Measurements from ENCODE around the gene PKD2L1.
"Not testable (repeated sequence)": the region's sequence is repeated elsewhere in the genome, so short reads cannot be mapped to it uniquely, and the experiment has no call there.

The PKD2L1 gene

GRCh38 chr10:100333661-100334440 lies 3.8 kb upstream of the PKD2L1 start:
- no peak for DNase-seq (ENCODE audit: low read depth in 2 of 2)

- DNase-seq (ENCODE audit: low read depth in 2 of 2): no peak
Observed at GRCh38 chr10:100333106-100333505, 3.1 kb upstream of the PKD2L1 start.

DNA sequence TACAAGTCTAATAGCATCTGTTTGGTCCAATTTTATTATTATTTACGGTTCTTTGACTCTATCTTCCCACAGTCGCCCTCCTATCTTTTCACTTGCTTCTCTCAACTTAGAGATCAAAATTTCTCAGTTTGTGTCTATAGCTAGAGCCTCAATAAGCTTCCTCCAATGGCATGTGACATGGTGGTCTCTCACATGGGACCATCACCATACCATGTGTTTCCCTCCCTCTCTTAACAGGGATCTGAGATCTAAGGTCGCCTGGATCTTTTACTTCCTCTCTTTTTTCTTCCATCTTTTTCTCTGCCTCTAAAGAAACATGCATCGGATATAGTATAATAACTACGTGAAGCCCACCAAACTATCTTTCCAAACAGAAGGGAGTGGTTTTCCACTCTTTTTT lies 1.8 kb downstream of the PKD2L1 start:
- DNase-seq (ENCODE audit: low read depth in 2 of 2): no peak

- no peak for DNase-seq (ENCODE audit: low read depth in 2 of 2)
Observed at GRCh38 chr10:100327718-100328009, 2.4 kb downstream of the PKD2L1 start.

GRCh38 chr10:100327007-100327717 lies 2.9 kb downstream of the PKD2L1 start:
- DNase-seq (ENCODE audit: low read depth in 2 of 2): peak in 1 of 2 donors; percentile 12

DNA sequence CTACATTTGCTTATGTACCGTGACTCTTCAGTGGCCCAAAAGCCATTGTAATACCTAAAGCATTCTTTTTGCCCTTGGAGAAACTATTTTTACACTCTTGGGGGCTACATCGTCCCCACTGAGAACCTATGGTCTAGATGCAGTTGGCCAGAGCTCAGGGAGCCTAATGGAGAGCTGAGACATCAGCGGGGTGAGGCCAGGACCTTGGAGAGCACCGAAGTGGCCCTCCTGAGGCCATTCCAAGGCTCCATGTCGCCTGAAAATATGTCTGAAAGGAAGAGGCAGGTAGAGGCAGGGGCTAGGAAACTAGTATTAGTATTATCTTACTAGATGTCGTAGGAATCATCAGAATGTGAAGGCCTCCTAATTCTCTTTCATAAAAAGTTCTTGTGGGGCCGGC lies 4.9 kb downstream of the PKD2L1 start:
- DNase-seq (ENCODE audit: low read depth in 2 of 2): no peak

GRCh38 chr10:100319707-100320402 lies 10.2 kb downstream of the PKD2L1 start:
- DNase-seq (ENCODE audit: low read depth in 2 of 2): no peak

- DNase-seq (ENCODE audit: low read depth in 2 of 2): no peak
Observed at GRCh38 chr10:100318207-100318606, 11.8 kb downstream of the PKD2L1 start.

GRCh38 chr10:100315615-100316014 lies 14.4 kb downstream of the PKD2L1 start:
- DNase-seq (ENCODE audit: low read depth in 2 of 2): no peak

DNA sequence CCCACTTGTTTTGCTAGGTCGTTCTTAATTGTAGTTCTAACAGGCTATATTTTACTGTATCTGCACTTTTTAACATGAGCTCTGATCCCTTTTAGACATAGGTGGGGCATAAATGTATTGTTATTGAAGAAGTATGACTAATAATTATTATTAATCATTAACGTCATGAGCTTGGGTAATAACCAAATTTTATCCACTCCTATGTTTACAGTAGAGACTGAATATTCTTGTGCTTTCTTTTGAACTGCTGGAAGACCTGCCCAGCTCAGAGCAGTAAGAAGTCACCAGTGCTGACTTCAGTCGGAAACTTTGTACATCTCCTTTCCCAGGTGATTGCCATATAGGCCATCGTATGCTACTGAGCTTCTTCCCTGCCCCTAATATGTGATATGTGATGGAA lies 18.7 kb downstream of the PKD2L1 start:
- DNase-seq (ENCODE audit: low read depth in 2 of 2): no peak

GRCh38 chr10:100307684-100308083 lies 22.3 kb downstream of the PKD2L1 start:
- DNase-seq (ENCODE audit: low read depth in 2 of 2): no peak

GRCh38 chr10:100306861-100307260 lies 23.2 kb downstream of the PKD2L1 start:
- DNase-seq (ENCODE audit: low read depth in 2 of 2): no peak

DNA sequence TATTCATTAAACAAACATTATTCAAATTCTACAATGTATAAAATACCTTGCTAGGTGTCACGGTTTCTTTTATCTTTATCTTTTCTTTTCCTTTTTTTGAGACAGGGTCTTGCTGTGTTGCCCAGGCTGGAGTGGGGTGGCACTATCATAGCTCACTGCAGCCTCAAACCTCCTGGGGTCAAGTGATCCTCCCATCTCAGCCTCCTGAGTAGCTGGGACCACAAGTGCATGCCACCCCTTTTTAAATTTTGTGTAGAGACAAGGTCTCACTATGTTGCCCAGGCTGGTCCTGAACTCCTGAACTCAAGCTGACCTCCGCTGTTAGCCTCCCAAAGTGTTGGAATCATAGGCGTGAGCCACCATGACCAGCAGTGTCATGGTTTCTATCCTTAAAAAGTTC lies 25.6 kb downstream of the PKD2L1 start:
- no peak for DNase-seq (ENCODE audit: low read depth in 2 of 2)

DNA sequence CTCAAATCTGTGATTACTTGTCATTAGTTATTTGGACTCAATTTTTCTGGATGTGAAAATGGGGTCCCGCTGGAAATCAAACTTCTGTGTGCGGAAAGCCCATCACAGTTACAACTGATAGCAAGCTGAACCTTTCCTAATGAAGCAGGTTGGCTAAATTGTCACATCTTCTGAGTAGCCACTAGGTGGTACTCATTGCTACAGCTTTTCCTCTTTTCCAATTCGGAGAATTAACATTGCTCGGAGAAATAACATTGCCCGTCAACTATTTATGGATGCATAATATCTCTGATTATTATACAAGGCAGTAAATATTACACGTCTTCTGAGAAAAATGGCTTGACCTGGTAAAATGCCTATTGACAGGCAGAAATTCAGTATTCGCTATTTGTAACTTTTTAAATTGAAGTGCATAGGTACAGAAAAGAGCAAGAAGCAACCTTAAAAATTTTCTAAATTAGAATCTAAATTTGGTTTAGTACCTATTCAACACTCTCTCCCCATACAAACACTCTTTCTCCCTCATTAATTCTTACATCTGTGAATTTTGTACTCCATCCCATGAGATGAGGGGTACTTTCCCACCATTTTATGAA lies 26.2 kb downstream of the PKD2L1 start:
- DNase-seq (ENCODE audit: low read depth in 2 of 2): no peak

DNA sequence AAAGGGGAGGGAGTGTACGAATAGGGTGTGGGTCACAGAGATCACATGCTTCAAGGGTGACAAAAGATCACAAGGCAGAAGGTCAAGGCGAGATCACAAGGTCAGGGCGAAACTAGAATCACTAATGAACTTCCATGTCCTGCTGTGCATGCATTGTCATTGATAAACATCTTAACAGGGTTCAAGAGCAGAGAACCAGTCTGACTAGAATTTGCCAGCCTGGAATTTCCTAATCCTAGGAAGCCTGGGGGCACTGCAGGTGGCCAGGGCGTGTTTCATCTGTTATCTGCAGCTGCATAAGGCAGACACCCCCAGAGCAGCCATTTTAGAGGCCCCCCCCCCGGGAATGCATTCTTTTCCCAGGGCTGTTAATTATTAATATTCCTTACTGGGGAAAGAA lies 28.9 kb downstream of the PKD2L1 start:
- DNase-seq (ENCODE audit: low read depth in 2 of 2): not testable (repeated sequence)

GRCh38 chr10:100297242-100297641 lies 32.8 kb downstream of the PKD2L1 start:
- DNase-seq (ENCODE audit: low read depth in 2 of 2): no peak

GRCh38 chr10:100293066-100293465 lies 37.0 kb downstream of the PKD2L1 start:
- DNase-seq (ENCODE audit: low read depth in 2 of 2): no peak

DNA sequence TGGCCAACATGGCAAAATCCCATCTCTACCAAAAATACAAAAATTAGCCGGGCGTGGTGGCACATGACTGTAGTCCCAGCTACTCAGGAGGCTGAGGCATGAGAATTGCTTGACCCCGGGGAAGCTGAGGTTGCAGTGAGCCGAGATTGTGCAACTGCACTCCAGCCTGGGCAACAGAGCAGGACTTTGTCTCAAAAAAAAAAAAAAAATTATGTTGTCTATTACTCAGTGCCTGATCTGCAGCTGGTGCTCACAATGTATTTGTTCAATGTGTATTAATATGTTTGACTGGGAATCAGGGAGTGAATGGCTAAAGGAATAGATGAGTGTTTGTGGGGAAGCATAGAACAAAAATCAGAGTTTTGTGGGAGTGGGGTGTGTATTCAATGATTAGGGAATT lies 37.7 kb downstream of the PKD2L1 start:
- DNase-seq (ENCODE audit: low read depth in 2 of 2): not testable (repeated sequence)

DNA sequence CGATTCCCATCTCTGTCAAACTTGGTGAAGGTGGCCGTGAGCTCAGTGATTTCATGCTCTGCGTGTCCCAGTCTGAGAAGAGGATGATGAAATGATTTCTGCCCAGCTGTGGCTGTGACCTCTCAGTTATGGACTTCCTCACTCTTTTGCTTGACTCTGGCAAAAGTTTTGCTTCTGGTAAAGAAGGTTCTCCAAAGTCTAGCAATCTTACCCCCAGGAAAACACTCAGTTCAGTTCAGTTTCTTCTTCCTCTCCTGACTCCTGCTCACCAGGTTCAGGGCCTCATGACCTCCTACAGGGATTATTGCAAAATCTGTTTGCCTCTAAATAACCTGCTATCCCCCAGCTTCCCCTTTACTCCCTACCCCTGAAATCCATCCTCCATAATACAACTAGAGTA lies 38.7 kb downstream of the PKD2L1 start:
- no peak for DNase-seq (ENCODE audit: low read depth in 2 of 2)

DNA sequence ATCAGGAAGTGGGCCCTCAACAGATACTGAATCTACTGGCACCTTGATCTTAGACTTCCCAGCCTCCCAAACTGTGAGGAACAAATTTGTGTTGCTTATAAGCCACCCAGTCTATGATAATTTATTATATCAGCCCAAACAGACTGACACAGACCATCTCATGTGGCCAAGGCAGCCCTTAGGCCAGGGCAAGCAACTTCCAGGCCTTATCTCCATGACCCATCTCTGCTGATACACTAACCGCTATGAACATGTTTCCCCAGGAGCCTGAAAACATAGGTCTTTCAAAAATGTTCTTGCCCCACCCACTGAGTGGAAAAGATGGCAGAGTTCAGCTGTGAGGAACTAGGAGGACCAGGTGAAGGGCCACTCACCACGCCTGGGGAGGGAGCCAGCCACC lies 40.4 kb downstream of the PKD2L1 start:
- DNase-seq (ENCODE audit: low read depth in 2 of 2): no peak

DNA sequence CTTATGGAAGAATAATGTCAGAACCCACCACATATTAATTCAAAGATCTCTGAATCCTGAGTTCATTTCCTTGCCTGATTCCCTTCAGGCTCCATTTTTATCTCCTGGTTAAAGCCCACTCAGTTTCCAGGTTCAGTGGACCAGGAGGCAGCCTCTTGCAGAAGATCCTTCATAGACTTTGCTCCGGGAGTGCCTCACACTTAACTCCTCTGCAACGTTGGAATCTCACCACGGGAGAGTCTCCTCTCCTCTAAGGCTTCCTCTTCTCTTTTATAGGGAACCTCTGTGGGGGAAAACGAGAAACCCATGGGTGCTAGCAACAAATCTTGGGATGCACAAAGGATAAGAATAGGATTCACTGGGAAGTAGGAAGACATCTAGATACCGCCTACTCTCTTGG lies 41.8 kb downstream of the PKD2L1 start:
- DNase-seq (ENCODE audit: low read depth in 2 of 2): no peak

DNA sequence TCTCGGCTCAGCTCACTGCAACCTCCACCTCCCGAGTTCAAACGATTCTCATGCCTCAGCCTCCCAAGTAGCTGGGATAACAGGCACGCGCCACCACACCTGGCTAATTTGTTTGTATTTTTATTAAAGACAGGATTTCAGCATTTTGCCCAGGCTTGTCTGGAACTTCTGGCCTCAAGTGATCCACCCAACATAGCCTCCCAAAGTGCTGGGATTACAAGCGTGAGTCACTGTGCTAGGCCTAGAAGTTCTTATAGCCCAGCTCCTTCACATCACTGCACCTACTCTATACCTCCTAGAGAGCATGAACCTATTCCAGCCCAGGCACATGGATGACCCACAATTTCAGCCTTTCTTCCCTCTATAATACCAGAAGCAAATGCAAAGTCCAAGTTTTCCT lies 42.3 kb downstream of the PKD2L1 start:
- DNase-seq (ENCODE audit: low read depth in 2 of 2): no peak

Measured in stimulated activated CD4-positive, alpha-beta T cell treated with anti-CD3 and anti-CD28 coated beads, Interleukin-15, amount 100 ng/mL, for 48 hours (primary cell).